ENCODE results near the gene TRPC1. TPM values are rescaled to one million over a fixed set of nuclear protein-coding genes. Genes with fewer than 3 reads are reported as not detected.
"Not testable (repeated sequence)": the region's sequence is repeated elsewhere in the genome, so short reads cannot be mapped to it uniquely, and the experiment has no call there.

The TRPC1 gene
- total RNA-seq, 4 donors from 2014 or later = 0.91 to 11.8 (median 1.0) TPM

DNA sequence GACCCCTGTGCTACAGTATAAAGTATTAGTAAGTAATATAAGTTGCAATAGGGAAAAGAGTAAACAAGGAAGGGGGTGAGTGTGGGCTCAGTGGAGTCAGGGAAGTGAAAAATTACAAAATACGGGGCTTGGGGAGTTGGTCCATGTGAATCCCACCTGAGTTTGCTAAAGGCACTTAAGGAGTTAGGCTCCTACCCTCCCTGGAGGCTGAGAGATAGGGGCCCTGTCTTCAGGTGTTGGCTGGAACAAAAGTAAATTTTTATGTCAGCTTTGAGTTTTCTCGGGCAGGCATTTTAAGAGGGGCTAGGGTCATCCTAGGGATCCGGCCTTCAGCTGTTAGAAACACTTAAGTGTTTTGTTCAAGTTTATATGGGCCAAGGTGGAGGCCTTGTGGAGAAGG is 8.2 kb downstream of the TRPC1 start:
- no peak overlapping the region for H3K4me3 ChIP-seq
- no peaks in the 10 kb centered on the region for H3K36me3 ChIP-seq
- H3K9me3 ChIP-seq = no peaks in the 10 kb centered on the region
- H3K27me3 ChIP-seq = no peaks in the 10 kb centered on the region
- no peak for DNase-seq
- H3K4me1 ChIP-seq = no peaks in the 10 kb centered on the region
- H3K27ac ChIP-seq = no peak overlapping the region
- TF ChIP-seq, protein P1, sequence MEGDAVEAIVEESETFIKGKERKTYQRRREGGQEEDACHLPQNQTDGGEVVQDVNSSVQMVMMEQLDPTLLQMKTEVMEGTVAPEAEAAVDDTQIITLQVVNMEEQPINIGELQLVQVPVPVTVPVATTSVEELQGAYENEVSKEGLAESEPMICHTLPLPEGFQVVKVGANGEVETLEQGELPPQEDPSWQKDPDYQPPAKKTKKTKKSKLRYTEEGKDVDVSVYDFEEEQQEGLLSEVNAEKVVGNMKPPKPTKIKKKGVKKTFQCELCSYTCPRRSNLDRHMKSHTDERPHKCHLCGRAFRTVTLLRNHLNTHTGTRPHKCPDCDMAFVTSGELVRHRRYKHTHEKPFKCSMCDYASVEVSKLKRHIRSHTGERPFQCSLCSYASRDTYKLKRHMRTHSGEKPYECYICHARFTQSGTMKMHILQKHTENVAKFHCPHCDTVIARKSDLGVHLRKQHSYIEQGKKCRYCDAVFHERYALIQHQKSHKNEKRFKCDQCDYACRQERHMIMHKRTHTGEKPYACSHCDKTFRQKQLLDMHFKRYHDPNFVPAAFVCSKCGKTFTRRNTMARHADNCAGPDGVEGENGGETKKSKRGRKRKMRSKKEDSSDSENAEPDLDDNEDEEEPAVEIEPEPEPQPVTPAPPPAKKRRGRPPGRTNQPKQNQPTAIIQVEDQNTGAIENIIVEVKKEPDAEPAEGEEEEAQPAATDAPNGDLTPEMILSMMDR (IDR thresholded peaks at IDR 0.05) = no peak
- no peak for TF ChIP-seq POLR2A (IDR thresholded peaks at IDR 0.05)
- intact Hi-C loops (cut with DNase I) = no loop called here
- WGBS, 2 donors = 94 to 97% methylated on average over 3 of the region's 3 CpGs

DNA sequence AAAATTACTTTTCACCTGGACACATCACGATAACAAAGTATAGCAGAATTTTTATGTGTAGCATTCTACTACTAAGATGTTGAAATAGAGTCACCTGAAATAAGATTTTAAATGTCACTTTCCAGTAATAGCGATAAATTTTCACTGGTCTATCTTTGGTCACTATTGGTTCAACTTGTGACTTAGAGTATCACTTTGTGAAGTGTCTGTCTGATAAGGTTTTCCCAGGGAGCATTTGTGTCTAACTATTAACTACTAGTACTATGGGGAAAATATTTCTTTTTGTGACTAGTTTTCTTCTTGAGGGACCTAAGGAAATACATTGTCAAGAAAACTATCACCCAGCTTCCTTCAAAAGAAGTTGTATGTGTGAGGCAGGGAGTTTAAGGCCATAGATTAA is 11.0 kb downstream of the TRPC1 start:
- intact Hi-C loops (cut with DNase I) = no loop called here
- TF ChIP-seq POLR2A (IDR thresholded peaks at IDR 0.05) = no peak
- TF ChIP-seq, protein P1 (IDR thresholded peaks at IDR 0.05) = no peak

DNA sequence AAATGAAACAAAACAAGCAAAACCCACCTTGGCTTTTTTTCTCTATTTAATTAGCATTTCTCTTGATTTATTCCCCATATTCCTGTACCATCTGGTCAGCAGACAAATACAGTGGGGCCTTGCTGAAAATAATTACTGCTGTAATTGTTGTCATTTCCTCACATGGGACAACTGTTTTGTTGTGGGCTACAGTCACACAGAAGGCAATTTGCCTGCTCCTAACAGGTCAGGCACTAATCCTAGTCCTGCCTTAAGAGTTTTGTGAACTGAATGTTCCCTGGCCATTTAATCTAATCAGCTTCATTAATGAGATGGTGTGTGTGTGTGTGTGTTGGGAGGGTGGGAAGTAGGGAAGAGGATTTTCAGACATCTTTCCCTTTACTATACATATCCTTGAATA is 11.6 kb downstream of the TRPC1 start:
- no peaks in the 10 kb centered on the region for H3K9me3 ChIP-seq
- H3K27me3 ChIP-seq = no peaks in the 10 kb centered on the region
- H3K36me3 ChIP-seq = no peaks in the 10 kb centered on the region
- intact Hi-C loops (cut with DNase I) = no loop called here
- no peak for TF ChIP-seq POLR2A (IDR thresholded peaks at IDR 0.05)
- TF ChIP-seq, protein P1 (IDR thresholded peaks at IDR 0.05) = no peak
- H3K4me1 ChIP-seq = no peaks in the 10 kb centered on the region
- H3K27ac ChIP-seq = no peak overlapping the region
- no peak for DNase-seq
- no peak overlapping the region for H3K4me3 ChIP-seq

More for the DNA sequence above, 11.0 kb downstream of the TRPC1 start:
- H3K36me3 ChIP-seq = no peaks in the 10 kb centered on the region
- no peaks in the 10 kb centered on the region for H3K4me1 ChIP-seq
- no peak overlapping the region for H3K4me3 ChIP-seq
- H3K27ac ChIP-seq = no peak overlapping the region
- DNase-seq = no peak
- no peaks in the 10 kb centered on the region for H3K27me3 ChIP-seq
- H3K9me3 ChIP-seq = no peaks in the 10 kb centered on the region
- 92 to 97% methylated on average over 2 of the region's 2 CpGs for WGBS, 2 donors

DNA sequence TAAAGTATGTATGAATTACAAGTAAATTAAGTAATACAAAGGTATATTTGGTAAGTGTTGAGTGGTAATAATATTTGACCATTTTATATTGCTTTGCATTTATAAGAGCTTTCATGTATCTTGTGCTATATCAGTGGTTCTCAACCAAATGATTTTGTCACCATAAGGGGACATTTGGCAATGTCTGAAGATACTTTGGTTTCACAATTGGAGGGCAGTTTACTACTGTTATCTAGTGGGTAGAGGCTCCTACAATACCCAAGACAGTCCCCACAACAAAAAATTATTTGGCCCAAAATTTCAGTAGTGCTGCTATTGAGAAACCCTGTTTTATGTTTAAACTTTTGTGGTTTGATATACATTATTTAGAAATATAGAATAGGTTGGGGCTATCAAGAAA is 14.6 kb downstream of the TRPC1 start:
- no peak for DNase-seq
- Histone ChIP-seq H3K4me3 (no peak overlapping the region), H3K27me3 (no peaks in the 10 kb centered on the region), H3K9me3 (no peaks in the 10 kb centered on the region), H3K36me3 (no peaks in the 10 kb centered on the region), H3K4me1 (no peaks in the 10 kb centered on the region), H3K27ac (no peak overlapping the region)
- intact Hi-C loops (cut with DNase I) = no loop called here
- no peak for TF ChIP-seq POLR2A (IDR thresholded peaks at IDR 0.05)
- TF ChIP-seq, protein P1 (IDR thresholded peaks at IDR 0.05) = no peak

DNA sequence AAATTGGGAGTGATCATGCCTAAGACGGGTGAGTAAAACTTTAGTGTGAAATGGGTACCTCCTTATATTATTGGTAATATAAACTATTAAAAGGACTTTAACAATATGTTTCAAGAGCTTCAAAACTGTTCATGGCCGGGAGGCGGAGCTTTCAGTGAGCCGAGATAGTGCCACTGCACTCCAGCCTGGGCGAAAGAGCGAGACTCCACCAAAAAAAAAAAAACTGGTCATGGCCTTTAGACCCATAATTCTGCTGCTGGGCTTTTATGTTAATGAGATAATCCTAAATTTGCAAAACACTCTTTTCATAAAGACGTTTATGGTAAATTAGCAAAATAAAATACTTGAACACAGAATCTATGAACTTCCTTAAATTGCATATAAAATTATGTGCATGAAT is 22.8 kb downstream of the TRPC1 start:
- Histone ChIP-seq H3K9me3 (no peaks in the 10 kb centered on the region), H3K36me3 (peaks cover 0 to 21% (median 0%) of the 10 kb centered on the region in 3 donors), H3K27ac (no peak overlapping the region), H3K4me1 (no peaks in the 10 kb centered on the region), H3K27me3 (no peaks in the 10 kb centered on the region), H3K4me3 (no peak overlapping the region)
- 94 to 97% methylated on average over 7 of the region's 7 CpGs for WGBS, 2 donors
- TF ChIP-seq, protein P1 (IDR thresholded peaks at IDR 0.05) = no peak
- no peak for TF ChIP-seq POLR2A (IDR thresholded peaks at IDR 0.05)
- DNase-seq = no peak
- intact Hi-C loops (cut with DNase I) = no loop called here

DNA sequence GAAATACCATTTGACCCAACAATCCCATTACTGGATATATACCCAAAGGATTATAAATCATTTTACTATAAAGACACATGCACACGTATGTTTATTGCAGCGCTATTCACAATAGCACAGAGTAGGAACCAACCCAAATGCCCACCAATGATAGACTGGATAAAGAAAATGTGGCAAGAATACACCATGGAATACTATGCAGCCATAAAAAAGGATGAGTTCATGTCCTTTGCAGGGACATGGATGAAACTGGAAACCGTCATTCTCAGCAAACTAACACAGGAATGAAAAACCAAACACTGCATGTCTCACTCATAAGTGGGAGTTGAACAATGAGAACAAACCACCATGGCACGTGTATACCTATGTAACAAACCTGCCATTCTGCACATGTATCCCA is 26.7 kb downstream of the TRPC1 start:
- H3K9me3 ChIP-seq; H3K4me3 ChIP-seq; intact Hi-C loops (cut with DNase I); H3K27ac ChIP-seq; DNase-seq; H3K4me1 ChIP-seq; H3K27me3 ChIP-seq: not testable (repeated sequence)
- peaks cover 0 to 21% (median 0%) of the 10 kb centered on the region in 3 donors for H3K36me3 ChIP-seq
- WGBS, 2 donors = 96% methylated on average over 4 of the region's 4 CpGs

DNA sequence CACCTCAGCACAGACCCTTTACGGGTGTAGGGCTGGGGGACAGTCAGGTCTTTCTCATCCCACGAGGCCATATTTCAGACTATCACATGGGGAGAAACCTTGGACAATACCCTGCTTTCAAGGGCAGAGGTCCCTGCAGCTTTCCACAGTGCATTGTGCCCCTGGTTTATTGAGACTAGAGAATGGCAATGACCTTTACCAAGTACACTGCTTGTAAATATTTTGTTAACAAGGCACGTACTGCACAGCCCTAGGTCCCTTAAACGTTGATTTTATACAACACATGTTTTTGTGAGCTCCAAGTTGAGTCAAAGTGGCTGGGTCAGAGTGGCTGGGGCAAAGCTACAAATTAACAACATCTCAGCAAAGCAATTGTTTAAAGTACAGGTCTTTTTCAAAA is 28.8 kb downstream of the TRPC1 start:
- H3K9me3 ChIP-seq; H3K27me3 ChIP-seq; H3K27ac ChIP-seq; H3K4me1 ChIP-seq; intact Hi-C loops (cut with DNase I); H3K4me3 ChIP-seq; DNase-seq: not testable (repeated sequence)
- H3K36me3 ChIP-seq = peaks cover 0 to 21% (median 0%) of the 10 kb centered on the region in 3 donors
- WGBS, 2 donors = 56 to 61% methylated on average over 2 to 3 of the region's 4 CpGs

Measured in esophagus squamous epithelium (tissue), 5 donors.